DMS114 treated with DMSO at 0.1 percent for 48 hours (cell line): ENCODE data around the gene ZNF740.
A peak's percentile ranks its signal among the peaks of the same experiment; 100 is the strongest.
"Not testable (repeated sequence)": the region's sequence is repeated elsewhere in the genome, so short reads cannot be mapped to it uniquely, and the experiment has no call there.

Source experiments
- DNase-seq: peaks from one replicate; lab custom pipeline; 2025; ENCODE audit not compliant: unreplicated experiment; lab: John Stamatoyannopoulos, UW

Gene ZNF740

DNA sequence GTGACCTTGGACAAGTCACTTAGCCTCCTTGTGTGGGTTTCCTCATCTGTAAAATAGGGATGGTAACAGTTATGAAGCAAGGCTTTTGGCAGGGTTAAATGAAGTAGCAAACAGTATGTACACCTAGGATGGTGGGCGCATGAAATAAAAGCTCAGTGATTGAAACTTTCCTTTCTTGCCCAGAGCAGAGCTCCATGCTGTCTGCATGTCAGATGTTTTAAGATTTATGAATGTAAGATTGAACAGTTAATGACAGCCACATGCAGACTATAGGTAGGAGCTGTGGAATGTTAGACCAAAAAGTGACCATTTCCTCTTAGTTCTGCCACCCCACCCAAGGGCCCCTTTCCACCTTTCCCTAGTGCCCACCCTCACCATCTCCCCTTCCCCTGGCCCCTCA, 14.5 kb downstream of the ZNF740 start:
- no peak for DNase-seq

DNA sequence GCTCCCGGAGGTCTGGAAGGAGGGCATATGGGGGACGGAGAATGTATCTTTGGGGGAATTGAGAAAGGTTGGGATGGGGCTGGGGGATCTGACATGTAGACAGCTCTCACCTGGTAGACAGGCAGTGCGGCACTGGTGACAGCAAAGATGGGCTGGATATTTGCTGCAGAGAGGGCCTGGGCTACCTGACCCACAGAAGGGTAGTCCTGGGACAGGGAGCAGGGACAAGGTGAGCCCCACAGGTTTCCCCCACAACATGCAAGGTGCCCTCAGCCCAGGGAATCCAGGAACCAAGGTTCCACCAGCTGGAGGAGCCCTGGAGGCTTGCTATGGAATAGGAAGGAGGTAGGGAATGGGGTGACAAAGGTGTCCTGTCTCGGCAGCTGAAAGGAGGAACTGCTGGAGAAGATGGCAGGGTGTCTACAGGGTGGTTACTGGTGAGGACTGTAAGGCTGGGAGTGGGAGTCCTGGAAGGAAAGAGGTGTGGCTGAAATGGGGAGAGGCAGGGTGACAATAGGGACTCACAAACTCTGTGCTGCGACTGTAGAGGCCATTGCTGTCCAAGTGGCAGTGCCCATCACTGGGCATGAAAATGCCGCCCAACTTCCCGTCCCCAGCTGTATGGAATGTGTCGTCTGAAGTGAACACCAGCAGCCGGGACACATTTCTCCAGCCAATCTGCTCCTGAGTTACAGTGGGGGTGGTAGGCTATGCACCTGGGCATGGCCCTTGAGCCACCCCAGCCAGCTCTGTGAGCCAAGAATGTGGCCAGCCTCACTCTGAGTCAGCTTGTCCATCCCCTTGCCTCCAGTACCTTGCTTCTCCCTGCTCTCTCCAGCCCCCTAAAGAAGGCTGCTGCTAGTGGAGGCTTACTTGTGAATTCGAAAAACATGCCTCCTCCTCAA, 15.2 kb downstream of the ZNF740 start:
- no peak for DNase-seq

DNA sequence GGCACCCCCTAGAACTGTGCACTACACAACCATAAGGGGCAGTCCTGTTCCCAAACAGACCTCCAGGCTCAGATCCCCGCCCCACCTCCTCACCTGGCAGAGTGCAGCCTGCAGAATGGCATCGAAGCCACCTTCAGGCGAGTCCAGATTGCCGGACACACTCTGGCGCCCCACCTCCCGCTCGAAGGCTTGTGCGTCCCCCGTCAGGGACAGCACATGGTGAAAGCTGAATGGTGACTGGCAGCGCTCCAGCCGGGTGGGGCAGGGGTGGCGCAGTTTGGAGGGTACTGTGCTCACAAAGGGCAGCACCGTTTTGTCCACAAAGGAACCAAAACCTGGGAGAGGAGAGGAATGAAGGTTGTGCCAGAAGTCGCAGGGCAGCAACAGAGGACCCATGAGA, 16.0 kb downstream of the ZNF740 start:
- DNase-seq = no peak

DNA sequence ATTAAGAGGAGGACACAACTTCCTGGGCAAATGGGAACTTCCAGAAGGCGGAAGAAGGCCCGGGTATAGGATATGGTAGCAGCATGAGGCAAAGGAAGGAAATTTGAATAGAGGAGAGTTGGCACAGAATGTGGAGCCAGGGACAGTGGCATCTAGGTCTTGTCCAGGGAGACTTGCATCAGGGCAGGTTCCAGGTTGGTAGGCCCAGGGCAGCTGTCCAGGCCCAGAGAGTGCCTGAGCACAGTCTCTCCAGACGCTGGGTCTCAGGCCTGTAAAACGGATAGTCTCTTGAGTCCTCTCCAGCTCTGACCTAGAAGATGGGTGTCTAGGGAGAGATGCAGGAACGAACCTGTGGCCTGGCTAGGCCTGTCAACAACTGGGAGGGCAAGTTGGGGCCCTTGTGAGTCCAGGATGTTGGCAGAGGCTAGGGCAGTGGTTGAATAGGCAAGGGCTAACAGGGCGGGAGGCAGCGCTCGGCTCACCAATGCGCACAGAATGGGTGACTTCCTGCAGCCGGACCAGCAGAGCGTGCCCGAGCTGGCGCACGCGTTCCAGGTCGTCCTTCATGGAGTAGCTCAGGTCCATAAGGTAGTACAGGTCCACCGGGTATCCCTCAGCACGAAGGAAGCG, 16.6 kb downstream of the ZNF740 start:
- no peak for DNase-seq

DNA sequence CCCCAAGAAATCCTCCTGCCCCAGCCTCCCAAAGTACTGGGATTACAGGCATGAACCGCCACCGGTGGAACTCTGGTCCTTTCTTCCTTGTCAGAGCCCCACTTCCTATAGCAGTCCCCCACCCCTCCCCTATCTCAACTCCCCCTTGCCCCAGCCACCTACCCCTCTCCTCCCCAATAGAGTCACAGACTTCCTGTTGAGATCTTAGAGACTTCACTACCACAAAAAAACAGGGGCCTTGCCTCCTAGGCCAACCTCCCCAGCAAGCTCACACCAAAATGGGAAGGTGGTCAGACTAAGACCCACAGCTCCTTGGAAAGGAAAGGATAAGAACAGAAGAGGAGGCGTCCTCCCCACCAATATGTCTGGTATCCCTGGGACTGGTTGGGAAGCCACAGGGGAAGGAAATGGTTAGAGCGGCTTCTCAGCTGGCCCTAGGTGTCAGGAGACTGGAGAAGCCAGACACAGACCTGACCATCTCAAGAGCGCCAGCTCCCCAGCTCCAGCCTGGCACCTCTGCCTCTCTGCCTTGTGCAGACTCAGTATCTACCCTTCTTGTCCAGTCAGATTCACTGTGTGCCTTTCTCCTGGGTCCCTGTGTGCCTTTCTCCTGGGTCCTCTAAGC, 18.1 kb downstream of the ZNF740 start:
- DNase-seq = no peak

DNA sequence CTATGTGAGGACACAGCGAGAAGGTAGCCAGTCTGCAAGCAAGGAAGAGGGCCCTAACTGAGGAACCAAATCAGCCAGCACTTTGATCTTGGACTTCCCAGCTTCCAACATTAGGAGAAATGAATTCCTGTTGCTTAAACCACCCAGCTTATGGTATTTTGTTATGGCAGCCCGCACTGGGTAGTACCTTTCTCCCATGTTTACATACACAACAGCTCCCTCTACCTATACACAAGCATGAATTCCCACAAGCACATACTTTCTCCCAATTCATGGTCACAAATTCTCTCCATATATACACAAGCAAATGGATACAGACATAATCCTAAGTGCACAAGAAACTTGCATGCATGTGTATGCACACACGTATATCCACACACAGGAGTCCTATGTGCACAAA, 19.2 kb downstream of the ZNF740 start:
- DNase-seq = no peak

DNA sequence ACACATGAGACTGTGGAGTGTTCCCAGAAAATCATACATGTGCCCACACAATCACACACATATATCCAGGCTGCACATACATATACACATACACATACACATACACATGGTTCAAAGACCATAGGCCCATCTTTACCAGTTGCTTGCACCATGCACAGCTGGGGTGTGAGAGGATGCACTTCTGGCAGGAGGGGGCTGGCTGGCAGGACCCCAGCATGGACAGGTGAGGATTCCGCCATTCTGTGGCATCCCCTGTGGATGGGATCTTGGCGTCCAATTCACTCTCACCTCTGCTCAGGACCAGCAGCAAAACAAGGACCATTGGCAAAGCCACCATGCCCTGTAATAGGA, 19.6 kb downstream of the ZNF740 start:
- no peak for DNase-seq

DNA sequence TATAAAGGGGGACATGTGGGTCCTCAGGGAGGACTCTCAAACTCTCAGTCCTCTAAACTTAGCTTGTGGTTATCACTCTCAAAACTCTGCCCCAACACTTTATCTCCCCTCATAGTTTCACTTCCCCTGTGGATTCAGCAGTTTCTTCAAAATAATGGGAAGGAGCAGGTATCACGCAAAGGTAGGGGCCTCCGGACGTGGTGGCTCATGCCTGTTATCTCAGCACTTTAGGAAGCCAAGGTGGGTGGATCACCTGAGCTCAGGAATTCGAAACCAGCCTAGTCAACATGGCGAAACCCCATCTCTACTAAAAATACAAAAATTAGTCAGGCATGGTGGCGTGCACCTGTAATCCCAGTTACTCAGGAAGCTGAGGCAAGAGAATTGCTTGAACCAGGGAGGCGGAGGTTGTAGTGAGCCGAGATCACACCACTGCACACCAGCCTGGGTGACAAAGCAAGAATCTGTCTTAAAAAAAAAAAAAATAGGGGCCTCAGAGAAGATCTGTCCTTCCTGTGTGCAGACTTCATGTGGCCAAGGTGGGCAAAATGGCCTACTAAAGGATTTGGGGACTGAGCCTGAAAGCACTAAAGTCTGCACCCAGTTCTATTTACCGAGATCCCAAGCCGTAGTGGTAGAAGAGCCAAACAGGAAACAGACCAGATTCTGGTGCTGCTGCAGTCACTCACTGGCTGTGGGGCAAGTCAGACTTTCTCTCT, 20.1 kb downstream of the ZNF740 start:
- no peak for DNase-seq

DNA sequence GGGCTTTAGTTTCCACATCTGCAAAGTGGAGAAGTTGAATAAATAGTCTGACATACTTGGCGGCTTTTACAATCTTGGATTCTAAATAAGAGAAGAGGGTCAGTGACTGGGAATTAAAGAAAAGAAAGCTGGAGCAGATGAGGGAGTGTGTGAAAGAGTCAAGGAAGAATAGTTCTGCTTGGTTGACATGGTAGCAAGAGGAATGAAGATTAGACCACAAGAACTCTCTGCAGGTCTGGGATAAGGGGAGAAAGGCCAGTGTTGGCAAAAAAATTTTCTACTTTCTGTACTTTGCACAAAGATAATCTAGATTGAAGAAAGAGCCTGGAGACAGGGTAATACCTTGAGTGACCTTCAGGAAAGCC, 20.6 kb downstream of the ZNF740 start:
- no peak for DNase-seq

DNA sequence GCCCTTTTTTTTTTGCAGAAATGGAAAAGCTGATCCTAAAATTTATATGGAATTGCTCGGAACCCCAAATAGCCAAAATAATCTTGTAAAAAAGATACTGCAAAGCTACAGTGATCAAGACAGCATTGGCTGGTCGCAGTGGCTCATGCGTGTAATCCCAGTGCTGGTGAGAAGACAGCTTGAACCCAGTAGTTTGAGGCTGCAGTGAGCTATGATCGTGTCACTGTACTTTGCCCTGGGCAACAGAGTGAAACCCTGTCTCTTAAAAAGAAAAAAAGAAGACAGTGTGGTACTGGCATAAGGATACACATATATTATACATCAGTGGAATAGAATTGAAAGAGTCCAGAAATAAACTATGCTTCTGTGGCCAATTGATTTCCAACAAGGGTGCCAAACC, 21.1 kb downstream of the ZNF740 start:
- DNase-seq = no peak

DNA sequence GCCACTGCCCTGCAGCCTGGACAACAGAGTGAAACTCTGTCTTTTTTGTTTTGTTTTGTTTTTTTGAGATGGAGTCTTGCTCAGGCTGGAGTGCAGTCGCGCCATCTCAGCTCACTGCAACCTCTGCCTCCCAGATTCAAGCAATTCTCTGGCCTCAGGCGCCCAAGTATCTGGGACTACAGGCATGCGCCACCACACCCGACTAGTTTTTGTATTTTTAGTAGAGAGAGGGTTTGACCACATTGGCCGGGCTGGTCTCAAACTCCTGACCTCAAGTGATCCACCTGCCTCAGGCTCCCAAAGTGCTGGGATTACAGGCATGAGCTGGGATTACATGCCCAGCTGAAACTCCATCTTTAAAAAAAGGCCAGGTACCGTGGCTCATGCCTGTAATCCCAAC, 21.8 kb downstream of the ZNF740 start:
- not testable (repeated sequence) for DNase-seq

DNA sequence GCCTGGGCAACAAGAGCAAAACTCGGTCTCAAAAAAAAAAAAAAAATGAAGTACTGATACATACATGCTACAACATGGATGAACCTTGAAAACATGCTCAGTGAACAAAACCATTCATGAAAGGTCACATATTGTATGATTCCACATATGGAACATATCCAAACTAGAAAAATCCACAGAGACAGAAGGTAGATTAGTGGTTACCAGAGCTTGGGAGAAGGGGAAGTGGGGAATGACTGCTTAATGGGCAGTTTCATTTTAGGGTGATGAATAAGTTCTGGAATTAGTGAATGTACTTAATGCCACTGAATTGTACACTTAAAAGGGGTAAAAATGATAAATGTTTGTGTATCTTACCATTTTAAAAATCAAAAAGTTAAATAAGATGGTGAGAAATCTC, 23.8 kb downstream of the ZNF740 start:
- DNase-seq = no peak

DNA sequence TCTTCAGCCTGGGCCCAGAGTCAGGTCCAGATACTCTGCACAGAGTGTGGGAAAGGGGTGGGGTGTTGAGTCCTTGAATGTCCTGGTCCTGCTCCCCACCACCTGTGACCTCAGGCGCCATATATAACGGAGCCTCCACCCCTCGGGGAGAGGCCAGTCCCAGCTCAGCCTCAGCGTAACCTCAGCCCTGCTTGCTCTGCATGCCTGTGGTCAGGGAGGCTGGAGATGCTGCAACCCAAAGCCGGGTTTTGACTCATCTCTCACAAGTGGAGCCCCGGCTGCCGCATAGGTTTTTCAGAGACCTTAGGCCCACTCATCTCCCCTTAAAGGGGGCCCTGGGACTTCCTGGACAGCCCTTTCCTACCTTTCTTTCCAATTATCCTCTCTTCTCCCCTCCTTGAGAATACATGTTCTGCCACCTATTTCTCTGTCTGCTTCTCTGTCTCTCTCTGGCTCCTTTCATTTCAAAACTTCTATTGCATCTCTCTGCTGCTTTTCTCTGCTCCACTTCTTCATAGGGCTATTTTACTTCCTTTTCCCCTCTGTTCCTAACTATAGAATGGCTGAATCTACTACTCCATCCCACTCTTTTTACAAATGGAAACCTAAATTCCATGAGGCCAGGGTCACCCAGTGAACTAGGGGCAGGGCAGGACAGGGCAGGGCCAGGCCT, 25.4 kb downstream of the ZNF740 start:
- DNase-seq = no peak

DNA sequence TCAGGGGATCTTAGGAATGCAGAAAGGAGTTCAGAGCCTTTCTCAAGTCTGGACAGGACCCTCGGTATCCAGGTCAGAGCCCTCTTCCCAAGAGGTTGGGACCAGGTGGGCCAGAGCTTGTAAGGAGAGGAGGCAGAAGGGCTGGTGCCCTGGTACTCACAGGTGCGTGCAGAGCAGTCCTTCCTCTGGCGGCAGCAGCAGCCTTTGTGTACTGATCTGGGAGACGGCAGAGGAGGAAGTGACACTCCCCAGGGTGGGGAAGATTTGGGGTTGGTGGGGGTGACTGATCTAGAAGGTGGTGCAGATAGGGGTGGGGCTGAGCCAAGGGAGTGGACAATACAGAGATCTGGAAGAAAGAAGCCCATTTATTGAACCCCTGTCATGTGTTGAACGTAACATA, 26.5 kb downstream of the ZNF740 start, which contains the start of gene ITGB7:
ITGB7 (minus strand) TSS at position 210 of the 400 bp plus-strand sequence. CDS start 6,808 bp downstream, outside the sequence.
- DNase-seq = no peak

DNA sequence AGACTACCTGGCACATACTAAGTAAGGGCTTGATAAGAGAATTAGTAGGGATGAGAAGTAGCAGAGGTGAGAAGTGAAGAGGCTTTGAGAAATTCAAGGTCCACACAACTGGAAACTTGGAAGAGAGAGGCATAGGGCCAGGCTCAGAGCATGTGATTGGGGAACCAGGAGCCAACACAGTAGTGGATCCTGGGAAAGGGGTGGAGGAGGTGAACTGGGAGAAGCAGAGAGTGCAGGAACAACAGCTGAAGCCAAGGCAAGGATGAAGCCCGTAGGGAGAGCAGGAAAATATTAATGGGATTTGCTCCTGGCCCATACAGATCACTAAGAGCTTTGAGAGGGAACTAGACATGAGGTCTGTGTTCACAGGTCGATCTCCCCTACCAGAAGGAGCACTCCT, 27.9 kb downstream of the ZNF740 start:
- DNase-seq = no peak

DNA sequence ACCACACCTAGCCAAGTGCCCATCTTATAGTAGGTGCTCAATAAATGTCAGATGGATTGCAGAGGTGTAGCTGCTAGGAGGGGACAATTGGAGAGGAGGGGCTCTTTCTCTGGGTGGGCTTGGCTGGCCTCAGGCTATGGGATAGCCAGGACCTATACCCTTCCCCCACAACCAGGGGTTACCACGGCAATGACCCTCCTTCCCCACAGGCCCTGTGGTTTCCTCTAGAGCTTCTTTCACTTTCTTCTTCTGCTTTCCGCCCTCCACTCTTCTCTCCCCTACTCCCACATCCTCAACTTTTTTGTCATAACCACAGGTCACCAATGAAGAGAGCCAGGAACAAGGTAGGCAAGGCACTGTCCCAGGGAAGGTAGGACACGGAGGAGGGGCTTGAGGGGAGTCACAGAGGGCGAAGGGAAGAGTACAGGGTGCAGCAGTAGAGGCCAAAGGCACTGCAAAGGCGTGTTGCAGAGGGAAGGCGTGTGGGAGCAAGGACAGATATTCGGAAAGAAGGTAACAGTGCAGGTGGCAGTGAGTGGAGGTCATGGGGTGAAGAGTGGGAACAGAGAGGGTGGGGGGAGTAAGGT, 28.4 kb downstream of the ZNF740 start:
- no peak for DNase-seq

DNA sequence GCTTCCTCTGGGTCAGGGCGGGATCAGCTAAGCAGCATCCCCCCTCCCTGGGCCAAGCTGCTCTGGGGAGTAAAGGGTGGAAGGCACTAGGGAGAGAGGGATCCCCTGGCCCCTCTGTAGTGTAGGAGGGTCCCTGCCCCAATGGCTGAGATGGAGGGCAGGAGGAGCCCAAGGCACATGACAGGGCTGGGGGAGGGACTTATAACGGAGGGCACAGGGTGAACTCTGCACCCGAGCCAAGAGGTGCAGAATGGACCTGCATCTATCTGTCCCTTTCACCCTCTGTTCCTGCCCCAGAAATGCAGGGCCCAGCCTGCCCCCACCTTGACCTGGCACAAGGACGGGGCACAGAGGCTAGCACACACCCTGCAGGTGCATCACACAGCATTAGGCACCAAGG, 30.3 kb downstream of the ZNF740 start:
- no peak for DNase-seq

DNA sequence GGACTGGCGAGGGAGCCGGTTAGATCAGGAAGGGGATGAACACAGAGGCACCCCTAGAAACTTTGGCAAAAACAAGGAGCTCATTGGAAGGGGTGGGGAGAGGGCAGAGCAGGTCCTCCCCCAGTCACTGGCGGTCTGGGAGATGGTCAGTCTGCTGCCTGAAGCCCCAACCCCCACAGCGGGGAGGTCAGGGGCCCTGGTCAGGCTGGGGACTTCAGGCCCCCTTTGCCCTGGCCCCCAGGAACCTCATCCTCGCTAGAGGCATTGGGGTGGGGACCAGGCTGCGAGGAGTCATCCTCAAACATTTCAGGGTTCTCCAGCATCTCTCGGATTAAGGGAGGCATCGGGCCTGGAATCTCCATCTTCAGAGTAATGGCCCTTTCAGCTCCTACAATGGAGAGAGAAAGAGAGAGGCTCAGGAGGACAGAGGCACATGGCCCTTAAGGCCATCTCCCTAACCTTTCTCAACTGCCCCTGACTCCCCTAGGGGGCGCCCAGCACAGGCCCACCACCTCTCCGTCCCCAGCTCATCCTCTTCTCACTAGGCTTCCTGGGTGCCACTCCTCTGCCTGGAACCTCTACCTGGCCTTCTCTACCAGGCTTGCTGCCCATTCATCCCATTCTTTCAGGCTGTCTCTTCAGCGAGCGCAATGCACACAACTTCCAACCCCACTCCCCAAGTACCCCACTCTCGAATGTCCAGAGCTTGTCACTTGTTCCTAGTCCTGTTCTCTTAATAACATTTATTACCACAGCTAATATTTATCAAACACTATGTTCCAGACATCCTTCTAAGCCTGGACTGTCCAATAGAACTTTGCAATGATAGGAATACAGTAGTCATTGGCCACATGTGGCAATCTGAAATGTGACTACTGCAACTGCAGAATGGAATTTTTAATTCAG, 31.2 kb downstream of the ZNF740 start:
- DNase-seq = no peak

DNA sequence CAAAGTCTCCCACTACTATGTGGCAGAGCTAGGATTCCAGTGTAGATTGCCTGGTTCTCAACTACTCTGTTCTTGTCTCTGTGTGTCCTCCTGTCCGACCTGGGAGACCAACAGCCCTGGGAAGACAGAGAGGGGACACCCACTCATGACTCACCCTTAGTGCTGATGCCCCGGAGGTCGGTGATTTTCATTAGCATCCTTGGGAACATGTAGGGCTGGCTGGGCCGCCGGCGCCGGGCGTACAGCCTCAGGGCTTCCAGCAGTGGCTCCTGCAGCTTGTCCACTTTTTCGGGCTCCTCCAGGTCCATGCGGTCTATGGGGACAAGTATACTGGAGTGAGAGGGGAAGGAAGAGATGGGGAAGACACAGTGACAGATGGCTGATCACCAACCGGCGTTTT, 32.4 kb downstream of the ZNF740 start:
- DNase-seq = no peak

DNA sequence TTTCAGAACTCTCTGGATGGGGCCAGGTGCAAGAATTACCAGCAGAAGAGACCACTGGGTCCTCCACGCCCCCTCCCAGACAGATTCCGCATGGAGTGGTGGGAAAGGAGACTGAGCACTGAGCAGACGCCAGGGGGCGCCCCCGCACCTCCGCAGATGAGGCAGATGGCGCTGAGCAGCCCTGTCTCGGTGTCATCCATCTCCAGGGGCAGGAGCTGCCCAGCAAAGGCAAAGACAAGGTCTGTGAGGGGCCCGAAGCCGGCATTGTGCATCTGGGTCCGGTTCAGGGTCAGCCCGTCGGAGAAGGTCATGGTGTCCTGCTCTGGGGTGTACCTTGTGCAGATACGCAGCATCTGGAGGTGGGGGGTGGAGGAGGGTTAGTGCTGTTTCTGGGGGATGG, 32.8 kb downstream of the ZNF740 start:
- DNase-seq = peak; percentile 73
